ENCODE results near the gene CPT1A.
A peak's percentile ranks its signal among the peaks of the same experiment; 100 is the strongest.
"Not testable (repeated sequence)": the region's sequence is repeated elsewhere in the genome, so short reads cannot be mapped to it uniquely, and the experiment has no call there.

CPT1A gene

DNA sequence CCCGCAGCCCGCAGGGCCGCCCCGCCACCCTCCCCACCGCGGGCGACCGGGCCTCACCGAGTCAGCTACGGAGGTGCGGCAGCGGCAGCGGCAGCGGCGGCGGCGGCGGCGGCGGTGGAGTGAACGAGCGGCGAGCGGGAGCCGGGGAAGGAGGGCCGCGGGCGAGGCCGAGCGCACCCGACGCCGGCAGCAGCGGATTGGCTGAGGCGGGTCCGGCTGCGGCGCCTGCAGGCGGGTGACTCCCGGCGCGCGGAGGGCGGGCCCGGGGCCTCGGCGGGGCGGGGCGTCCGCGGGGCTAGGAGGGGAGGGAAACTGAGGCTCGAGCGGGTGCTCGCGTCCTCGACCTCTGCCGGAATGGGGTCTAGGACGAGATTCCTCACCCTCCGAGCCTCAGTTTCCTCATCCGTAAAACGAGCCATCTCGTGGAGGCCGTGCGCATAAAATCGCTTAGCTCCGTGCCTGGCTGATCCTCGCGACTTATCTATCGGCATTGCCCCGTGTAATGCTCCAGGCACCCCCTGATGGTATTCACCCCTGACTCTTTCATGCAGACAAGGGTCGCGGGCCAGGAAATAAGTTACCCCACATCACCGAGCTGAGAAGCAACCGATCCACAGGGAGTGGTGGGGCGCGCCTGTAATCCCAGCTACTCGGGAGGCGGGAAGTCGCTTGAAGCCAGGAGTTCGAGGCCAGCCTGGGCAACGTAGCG, at the start of gene CPT1A:
TSS of gene CPT1A (minus strand) at position 199 of the 709 bp plus-strand sequence. CDS start 26,442 bp downstream, outside the sequence.
- DNase-seq: peak; percentile 79

DNA sequence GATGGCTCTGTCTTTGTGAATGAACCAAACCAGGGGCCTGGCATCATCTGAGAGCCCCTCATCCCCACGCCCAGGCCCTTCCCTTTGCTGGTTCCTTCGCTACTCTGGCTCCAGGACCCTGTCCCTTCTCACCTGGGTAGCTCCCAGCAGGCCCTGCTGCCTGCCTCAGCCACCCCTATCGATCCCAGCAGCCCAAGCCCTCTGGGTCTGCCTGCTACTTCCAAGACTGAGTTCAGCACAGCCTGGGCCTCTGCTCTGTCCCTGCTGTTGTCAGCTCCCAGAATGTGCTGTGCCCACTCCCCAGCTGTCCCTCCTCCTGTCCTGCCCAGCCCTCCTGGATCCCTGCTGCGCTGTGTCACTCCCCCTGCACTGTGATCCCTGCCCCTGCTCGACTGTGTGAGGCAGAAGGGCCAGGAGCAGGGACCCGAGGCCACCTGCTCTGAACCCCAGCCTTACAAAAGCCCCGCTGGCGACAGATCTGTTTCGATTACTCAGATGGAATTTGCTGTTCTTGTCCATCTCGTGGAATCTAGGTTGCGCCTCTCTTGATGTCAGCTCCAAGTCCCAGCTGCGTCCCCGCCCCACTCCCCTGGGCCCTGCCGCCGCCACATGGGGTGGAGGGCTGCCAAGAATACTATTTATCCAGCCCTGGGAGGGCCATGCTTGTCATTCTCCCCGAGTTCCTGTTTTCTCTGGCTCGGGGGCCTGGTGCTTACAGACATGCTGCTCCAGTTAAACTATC, 48.9 kb upstream of the CPT1A start:
- no peak for DNase-seq

DNA sequence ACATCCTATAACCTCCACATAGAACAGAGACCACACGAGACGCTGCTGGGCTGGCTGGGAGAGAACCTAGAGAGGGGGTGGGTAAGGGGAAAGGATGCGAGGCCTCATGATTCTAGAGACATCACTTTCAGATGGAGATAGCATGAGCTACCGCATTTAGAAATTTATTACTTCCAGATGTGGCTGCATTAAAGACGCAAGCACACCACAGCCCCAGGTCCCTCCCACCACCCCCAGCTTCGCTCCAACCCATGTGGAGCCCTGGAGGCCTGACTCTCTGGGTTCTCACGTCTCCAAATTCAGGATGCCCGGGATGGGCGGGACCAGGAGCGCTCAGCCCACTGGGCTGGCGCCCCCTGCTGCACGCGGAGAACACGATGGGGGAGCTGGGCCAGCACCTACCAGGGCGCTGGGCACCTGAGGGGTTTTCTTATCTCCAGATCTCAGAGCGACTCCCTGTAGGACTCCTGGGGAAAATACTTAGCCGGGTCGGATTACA, 48.3 kb upstream of the CPT1A start:
- no peak for DNase-seq

DNA sequence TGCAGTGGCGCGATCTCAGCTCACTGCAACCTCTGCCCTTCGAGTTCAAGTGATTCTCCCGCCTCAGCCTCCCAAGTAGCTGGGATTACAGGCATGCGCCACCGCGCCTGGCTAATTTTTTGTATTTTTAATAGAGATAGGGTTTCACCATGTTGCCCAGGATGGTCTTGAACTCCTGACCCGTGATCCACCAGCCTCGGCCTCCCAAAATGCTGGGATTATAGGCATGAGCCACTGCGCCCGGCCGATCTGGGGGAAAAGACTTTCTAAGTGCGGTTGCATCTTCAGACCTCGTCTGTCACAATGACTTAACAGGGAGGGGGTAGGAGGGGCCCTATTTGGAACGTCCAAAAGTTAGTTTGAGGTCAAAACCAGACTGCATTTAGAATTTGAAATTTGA, 43.1 kb upstream of the CPT1A start:
- not testable (repeated sequence) for DNase-seq

DNA sequence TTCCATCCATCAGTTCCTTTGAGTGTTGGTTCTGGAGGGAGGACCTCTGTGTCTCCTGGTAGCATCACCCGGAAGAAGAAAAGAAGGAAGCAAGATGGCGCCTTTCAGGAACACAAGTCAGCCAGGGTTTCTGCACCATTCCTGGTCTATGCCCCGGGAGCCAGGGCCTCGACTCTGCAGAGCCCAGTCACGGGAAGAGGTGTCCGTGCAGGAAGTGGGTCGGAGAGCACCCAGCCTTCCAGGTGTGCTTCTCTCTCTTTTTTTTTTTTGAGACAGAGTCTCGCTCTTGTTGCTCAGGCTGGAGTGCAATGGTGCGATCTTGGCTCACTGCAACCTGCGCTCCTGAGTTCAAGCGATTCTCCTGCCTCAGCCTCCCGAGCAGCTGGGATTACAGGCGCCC, 40.7 kb upstream of the CPT1A start:
- no peak for DNase-seq

DNA sequence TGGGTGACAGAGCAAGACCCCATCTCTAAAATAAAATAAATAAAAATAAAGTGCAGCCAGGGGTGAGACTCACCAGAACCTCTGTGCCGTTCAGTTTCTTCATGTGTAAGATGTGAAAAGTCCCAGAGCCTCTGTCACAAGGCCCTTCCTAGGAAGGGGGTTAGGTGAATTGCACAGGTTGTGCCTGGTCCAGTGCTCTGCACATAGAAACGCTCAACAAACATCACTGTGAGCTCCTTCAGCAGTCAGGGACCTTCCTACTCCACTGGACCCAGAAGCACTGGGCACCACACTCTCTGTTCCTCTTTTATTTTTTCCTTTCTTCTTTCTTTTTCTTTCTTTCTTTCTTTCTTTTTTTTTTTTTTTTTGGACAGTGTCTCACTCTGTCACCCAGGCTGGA, 39.6 kb upstream of the CPT1A start:
- no peak for DNase-seq

DNA sequence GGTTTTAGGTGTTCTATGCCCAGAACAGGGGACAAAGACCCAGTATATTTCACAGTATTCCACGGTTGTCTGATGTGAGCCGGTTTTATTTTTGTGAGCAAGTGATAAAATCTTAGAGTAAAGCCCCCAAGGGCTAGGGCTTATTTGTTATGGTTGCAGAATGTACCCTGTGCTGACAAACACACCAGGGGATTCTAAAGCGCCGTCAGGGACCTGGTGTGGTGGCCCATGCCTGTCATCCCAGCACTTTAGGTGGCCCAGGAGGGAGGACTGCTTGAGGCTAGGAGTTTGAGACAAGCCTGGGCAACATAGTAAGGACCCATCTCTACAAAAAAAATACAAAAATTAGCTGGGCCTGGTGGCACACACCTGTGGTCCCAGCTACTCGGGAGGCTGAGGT, 39.1 kb upstream of the CPT1A start:
- no peak for DNase-seq

DNA sequence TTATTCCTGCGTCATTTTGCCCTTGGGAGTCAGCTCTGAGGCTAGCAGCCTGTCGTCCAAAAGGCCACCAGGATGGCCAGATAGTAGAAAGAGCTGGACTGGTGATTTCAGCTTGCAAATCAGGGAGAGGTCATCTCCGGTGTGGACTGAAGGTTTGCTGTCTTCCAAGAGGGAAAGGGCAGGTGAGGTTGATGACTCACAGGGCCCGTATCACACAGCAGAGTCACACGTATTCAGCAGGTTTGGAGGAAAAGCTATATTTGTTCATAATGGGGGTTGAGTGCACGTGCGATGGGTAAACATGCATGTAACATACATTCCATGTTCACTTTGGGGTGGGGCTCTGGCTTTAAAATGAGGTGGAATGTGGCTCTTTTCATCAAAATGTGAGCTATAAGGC, 36.3 kb upstream of the CPT1A start:
- no peak for DNase-seq

DNA sequence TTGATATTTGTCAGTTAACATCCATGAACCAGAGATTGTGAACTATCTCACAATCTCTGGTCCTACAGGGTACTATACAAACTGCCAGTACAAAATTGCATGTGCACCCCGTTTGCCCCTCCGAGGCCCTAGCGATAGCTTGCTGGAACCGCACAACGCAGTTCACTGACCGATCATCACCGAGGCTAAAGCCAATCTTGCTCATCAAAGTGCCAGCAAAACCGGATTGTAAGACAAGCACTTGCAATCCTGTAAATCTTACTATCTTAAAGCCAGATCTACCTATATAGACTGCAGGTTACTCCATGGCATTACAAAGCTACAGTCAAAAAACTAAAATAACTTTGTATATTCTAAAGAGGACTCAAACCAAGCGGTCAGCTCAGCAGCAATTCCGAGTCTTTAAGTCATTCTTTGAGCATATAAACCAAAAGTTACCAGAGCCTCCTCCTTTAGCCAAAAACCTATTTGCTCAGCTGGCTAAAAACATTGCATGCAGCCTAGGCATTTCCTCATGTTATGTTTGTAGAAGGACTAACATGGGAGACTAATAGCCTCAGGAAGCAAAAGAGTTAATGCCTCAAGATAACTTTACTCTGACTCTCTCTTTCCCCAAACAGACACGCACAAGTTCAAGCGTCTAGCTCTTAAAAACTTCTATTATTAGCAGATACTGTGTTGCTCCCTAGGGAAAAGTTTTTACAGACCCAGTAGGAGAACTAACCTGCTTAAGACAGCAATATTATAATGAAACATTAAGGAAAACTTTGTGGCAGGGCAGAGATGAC, 30.7 kb upstream of the CPT1A start:
- DNase-seq: no peak

DNA sequence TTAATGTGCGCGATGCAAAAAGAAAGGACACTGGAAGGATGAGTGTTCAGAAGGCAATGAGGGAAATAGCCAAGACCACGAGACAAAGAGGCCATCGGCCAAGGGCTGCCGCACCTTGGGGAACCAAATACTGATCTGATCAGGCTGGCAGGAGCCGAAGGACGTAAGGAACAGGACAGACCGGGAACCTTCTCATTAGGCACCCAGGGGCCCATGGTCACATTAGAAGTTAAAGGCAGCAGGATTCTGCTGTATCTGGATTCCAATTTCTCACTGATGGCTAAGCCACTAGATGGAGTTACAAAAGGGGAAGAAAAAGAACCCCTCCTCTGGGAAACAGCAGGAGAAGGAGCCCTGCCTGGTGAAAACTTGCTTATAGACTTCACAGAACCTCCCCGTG, 28.8 kb upstream of the CPT1A start:
- no peak for DNase-seq

DNA sequence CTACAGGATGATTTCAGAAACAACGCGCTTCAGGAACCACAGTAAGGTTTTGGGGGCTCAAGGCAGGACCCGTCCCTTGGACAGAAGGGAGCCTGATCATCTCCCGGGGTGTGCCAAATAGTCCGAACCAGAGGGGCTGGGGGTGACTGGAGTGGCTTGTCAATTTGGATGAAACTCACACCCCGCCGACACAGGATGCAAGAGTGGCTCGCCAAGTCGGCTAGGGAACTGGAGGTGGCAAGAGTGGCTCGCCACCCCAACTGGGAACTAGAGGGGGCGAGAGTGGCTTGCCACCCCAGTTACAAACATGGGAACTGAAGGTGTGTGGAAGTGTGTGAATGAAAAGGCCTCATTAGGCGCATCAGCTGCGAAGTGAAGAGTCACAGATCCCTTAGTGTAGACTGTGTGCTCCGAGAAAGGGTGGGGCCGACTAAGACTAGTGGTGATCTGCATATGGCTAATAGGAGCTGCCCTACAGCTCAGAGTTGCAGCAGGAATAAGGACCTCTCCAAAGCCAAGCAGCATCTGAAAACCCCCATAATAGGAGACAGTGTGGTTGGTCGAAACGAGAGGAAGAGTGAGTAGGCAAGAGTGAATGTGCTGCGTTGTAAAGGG, 26.6 kb upstream of the CPT1A start:
- no peak for DNase-seq

DNA sequence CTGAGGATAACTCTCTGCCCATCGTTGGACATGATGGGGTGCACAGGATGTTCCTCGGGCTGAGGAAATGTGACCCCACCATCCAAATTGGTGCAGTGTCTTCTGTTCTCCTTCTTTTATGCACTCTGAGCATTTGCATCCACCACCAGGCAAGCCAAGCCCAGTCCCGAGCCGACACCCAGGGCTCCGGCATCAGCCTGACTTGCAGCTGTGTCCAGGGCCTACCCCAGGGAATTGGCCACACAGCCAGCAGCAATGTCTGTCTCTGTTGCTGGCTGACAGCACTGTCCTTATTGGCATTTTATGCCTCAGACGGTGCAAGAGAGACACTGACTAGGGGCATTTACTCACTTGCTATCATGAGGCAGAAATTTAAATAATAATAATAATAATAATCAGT, 25.4 kb upstream of the CPT1A start:
- DNase-seq: no peak

DNA sequence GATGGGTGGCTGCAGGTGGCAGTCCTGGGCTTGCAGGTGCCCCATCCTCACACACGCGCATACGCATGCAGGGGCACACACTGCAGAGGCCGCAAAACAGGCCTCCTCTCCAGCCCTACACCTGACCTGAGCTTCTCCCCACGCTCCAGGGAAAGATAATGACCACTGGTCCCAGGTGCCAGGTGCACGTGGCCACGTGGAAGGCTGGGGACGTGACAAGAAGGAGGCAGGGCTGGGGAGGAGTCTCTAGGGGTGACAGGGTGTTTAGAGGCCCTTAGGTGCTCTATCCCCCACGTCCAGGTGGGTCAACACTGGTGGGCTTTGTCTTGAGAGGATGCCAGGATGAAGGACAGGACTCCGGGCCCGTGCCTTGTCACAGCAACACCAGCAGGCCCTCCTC, 23.5 kb upstream of the CPT1A start:
- DNase-seq: no peak

DNA sequence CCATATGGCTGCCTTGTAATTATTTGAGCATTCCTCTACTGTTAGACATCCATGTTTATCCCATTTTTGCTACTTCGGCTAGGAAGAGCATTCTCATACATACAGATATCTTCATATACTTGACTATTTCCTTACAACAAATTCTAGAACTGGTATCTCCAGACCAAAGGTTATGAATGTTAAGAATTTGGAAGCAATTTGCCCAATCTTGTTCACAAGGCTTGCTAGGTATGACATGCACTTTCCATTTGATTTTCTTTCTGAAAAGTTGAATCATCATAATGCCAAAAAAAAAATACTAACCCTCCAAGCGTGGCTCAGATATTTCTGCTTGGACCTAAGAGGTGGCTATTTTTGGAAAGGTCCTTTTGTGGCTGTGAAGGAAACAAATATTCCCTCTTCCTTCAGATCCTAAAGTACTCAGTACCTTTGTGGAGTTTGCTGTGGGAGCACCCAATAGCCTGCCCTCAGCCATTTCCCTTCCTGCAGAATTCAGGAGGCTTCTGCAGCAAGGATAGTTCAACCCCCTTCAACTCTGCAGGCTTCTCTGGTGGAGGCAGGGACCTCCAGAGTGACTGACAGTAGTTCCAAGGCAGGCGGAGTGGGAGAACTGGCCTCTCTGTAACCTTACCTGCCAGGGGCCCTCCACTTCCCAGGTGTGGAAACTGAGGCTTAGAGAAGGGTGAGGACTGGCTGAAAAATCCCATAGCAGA, 22.0 kb upstream of the CPT1A start:
- no peak for DNase-seq

DNA sequence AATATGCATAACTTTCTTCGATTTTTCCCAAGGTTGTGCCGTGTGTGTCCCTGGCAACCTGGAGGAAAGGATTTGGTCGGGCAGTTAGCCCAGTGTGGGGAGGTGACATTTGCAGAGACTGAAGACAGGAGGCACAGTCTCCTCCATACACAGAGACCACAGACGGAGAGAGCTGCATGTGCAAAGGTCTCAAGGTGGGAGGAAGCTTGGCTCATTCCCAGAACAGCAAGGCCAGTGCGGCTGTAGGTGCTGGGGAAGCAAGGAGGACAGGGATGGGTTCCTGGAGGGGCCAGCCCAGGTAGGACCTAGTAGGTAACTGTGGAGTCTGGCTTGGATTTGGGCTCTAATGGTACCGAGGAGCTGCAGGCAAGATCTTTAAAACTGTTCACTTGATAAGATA, 20.7 kb upstream of the CPT1A start:
- no peak for DNase-seq

DNA sequence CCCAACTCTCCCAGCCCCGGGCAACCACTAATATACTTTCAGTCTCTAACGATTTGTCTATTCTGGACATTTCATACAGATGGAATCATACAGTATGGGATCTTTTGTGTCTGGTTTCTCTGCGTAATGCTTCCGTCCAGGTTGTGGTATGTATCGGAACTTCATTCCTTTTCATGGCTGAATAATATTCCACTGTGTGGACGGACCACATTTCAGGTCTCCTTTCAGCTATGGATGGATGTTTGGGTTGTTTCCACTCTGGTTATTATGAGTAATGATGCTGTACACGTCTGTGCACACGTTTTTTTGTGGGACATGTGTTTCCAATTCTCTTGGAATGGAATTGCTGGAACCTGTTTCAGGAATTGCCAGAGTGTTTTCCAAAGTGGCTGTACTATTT, 17.4 kb upstream of the CPT1A start:
- no peak for DNase-seq

DNA sequence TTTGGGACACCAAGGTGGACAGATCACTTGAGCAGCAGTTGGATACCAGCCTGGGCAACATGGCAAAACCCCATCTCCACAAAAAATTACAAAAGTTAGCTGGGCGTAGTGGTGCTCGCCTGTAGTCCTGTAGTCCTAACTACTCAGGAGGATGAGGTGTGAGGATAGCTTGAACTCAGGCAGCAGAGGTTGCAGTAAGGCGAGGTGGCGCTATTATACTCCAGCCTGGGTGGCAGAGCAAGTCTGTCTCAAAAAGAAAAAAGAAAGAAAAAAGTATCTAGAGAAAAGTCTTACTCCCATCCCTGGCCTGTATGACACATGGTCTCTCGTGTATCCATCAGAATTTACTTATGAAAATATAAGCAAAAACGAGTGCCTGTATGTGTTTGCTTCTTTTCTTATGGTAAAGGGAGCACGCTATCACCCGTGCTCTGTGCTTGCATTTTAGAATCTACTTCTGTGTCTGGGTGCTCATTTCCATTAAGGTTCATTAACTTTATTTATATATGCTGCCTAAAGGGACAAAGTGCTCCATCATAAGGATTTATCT, 15.4 kb upstream of the CPT1A start:
- DNase-seq: no peak

DNA sequence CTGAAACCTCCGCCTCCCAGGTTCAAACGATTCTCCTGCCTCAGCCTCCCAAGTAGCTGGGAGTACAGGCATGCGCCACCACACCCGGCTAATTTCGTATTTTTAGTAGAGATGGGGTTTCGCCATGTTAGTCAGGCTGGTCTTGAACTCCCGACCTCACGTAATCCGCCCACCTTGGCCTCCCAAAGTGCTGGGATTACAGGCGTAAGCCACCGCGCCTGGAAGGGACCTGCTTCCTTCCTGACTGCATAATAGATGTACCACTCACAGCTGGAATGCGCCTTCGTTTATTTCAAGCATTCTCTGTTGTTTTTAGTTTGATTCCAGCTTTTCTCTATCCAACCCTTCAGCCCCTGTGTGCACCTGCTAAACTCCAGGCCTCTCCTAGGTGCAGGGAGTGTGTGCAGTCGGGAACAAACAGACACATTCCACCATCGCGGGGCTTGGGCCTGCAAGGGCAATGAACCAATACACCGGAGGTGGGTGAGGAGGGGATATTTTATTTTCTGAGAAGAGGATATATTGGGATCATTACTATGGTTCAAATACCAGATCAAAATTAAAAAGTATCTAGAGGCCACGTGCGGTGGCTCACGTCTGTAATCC, 14.8 kb upstream of the CPT1A start:
- not testable (repeated sequence) for DNase-seq

DNA sequence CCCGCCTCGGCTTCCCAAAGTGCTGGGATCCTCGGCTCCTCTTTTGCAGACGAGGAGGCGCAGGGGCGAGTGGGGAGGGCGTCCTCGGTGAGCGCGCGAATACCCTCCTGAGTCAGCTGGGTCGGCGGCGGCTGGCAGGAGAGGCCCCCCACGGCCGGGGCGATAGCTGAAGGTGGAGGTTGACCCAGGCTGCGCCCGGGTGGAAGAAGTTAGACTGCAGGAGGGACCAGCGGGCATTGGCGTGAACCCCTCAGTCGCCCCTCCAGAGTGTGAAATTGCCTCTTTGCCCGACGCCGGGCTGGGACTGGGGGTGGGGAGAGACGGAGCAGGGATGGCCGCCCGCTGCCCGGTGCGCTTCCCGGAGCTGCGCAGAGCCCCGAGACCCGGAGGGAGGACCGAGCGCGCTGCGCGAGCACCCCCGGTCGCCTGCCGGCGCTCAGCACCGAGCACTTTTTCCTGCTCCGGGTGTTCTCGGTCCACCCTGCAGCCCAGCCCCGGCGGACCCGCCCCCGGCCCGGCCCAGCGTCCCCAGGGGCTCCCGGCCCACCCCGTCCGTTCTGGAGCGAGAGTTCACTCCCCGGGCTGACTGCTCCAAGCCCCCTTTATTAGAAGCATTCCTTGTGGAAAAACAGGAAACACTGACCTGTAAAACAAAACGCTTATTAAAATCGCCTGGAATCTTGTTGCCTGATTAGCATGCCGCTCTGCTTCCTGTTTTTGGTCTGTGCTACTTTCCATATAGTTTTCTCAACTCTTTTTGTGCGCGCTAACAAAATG, 13.7 kb upstream of the CPT1A start:
- peak; percentile 33 for DNase-seq

DNA sequence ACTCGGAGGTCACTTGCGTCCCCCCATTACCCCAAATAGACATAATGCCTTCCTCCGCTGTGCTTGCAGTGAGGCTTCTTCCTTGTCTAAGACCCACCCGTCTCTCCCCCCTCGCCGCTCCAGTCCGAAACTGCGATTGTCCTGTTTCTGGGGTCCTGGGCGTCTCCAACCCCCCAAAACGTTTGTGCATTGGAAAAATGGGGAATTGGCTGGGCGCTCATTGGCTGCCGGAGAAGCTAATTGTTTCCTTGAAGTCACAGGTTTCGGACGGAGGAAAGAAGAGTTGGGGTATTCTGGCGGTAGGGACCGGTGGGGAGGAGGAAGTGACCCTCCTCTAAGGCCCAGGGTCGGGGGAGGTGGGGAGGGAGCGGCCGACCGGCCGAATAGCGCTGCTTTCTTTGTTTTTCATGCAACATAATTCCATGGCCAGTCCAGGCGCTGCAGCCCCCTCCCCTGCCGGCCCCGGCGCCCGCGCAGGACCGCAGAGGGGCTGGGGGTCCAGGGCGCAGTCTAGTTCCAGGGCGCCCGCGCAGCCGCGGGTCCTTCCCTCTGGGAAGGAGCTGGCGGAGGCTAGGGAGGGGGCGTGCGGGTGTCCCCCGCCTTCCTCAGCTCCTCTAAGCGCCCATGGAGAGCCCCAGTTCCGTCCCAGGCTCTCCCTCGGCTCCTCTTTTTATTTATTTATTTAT, 12.7 kb upstream of the CPT1A start:
- no peak for DNase-seq
